ENCODE results near the gene SS18L1.

DNA sequence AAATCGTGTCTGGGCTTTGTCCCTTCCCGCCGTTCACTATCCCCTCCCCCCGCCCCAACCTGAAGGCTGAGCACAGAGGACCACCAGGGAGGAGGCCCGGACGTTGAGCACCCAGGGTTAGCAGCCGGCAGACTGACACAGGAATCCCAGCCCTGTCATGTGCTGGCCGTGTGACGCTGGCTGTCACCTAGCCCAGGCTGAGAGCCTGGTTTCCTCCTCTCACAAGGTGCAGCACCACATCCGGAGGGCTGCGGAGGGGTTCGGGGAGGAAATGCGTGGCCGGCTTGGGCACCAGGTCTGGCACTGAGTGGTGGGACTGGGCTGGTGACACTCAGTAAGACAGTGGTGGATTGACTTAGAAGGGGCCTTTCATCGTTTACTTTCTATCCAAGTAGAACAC is 25.9 kb upstream of the SS18L1 start:
- TF ChIP-seq, protein P1, sequence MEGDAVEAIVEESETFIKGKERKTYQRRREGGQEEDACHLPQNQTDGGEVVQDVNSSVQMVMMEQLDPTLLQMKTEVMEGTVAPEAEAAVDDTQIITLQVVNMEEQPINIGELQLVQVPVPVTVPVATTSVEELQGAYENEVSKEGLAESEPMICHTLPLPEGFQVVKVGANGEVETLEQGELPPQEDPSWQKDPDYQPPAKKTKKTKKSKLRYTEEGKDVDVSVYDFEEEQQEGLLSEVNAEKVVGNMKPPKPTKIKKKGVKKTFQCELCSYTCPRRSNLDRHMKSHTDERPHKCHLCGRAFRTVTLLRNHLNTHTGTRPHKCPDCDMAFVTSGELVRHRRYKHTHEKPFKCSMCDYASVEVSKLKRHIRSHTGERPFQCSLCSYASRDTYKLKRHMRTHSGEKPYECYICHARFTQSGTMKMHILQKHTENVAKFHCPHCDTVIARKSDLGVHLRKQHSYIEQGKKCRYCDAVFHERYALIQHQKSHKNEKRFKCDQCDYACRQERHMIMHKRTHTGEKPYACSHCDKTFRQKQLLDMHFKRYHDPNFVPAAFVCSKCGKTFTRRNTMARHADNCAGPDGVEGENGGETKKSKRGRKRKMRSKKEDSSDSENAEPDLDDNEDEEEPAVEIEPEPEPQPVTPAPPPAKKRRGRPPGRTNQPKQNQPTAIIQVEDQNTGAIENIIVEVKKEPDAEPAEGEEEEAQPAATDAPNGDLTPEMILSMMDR (IDR thresholded peaks at IDR 0.05) = no peak
- no peak for TF ChIP-seq POLR2A (IDR thresholded peaks at IDR 0.05)
